ENCODE data around the gene TNFRSF14.

TNFRSF14 gene

DNA sequence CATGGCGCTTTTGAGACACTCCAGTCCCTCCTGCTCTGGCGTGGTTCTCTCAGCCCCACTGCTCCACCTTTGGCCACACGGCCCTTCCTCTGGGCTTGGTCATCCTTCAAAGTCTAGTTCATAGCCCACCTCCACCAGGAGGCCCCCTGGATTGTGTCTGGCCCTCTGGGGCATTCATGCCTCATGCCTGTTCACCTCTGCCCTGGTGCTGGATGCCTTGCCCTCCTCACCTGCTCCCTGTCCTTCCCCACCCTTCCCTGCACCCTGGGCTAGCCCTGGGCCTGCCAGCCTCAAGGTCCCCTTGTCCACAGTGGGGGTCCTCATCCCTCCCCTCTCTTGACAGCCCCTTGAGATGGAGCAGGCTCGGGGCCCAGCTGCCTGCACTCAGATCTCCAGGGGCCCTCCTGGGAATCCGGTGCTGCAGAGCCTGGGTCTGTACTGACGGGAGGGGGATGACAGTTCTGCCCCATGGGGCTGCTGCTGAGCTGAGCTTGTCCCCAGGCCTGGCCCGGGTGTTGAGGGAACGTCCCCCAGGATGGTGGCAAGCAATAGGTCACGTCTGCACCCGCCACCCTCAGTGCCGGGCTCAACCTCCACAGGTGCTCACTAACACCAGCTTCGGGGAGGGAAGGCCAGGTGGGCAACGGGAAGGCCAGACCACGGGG is 48.8 kb downstream of the TNFRSF14 start:
- no peak for DNase-seq

DNA sequence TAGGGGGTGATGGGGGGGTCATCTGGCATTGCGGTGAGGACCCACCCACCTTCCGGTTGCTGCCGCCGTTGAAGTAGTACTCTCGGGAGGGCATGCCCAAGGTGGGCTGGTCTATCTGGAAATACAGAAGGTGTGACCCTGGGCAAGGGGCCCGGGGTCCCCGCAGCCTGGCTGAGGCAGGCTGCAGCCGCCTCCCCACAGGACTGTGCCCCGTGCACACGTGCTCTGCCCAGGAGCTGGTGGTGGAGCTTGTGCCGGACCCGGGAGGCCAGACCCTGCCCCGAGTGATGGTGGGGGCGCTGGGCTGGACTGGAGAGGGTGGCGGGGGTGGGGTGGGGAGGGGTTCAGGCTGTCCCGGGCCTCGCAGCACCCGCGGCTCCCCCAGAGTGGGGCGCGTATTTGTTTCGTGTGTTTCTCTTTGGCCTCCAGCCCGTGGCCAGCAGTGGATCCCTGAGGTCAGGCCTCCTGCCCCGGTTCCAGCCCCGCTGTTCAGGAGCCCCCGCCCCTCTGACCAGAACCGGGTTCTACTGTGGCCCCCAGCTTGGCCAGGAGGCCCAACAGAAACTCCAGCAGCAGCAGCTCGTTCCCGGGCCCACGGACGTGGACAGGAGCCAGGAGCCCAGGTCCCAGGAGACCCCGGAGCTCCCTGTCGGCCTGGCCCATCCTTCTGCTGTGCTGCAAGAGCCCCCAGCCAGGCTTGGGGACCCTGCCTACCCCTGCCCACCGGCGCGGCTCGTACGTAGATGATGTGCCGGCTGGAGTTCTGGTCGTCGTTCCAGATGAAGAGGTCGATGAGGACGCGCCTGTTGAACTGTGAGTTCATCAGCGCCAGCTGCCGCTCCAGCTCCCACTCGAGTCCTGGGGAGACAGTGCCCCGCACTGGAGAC is 49.6 kb downstream of the TNFRSF14 start:
- DNase-seq = no peak

GRCh38 chr1:2606396-2606880 is 50.3 kb downstream of the TNFRSF14 start:
- DNase-seq = no peak

DNA sequence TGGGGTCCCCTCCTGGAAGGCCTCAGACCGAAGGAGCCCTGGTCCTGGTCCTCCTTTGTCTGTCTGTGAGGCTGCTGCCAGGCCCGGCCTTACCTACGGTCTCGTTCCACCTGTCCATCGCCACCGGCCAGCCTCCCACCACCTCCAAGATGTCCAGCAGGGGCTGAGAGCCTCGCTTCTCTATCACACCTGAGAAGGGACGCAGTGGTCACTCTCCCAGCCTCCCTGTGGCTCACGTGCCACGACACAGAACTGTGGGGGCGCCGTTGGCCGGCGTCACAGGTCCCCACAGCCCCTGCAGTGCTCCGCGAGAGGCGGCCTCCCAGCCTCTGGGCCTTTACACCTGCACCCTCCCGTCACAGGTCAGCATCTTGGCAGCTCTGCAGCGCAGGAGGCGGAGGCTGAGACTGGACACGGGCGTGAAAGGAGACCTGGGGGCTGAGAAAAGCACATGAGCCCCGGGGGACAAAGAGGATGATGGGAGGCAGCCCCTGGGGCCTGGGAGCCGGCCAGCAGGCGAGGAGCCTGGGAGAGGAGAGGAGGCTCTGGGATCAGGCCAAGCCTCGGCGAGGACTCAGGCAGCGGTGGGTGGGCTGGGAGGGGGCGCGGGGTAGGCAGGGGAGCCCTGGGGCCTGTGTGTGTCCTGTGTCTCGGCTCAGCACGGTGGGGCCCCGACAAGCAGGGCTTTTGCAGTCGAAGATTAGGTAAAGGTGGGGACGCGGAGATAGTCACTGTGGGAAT is 50.9 kb downstream of the TNFRSF14 start:
- no peak for DNase-seq

- DNase-seq = no peak
Observed at GRCh38 chr1:2607641-2608091, 51.5 kb downstream of the TNFRSF14 start.

DNA sequence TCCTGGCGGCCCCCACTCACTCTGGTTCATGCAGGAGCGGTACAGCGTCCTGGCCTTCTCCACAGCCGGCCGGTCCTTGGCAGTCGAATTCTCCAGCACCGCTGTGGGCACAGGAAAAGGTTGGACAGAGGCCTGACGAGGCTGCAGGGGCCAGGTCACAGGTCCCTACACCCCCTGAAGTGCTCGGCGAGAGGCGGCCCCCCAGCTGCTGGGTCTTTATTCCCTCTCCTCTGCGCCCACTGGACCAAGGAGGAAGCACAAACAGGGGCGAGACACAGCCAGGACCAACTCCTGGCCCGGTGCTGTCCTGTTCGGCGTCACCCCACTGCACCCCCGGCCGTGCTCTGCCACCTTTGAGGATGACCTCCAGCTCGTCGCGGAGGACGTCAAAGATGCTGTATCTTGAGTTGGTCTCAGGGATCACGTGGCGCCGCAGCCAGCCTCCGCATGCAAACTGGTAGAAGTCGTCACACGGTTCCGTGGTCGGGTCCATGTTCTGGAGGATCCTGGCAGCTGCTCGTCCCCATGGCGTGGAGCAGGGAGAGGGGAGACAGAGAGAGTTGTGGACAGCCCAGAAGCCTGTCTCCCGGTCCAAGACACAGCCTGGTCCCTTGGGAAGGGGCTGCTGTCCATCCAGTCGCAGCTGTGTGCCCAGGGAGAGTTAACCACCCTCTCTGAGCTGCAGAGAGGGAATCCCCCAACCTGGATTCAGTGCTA is 53.3 kb downstream of the TNFRSF14 start:
- no peak for DNase-seq

DNA sequence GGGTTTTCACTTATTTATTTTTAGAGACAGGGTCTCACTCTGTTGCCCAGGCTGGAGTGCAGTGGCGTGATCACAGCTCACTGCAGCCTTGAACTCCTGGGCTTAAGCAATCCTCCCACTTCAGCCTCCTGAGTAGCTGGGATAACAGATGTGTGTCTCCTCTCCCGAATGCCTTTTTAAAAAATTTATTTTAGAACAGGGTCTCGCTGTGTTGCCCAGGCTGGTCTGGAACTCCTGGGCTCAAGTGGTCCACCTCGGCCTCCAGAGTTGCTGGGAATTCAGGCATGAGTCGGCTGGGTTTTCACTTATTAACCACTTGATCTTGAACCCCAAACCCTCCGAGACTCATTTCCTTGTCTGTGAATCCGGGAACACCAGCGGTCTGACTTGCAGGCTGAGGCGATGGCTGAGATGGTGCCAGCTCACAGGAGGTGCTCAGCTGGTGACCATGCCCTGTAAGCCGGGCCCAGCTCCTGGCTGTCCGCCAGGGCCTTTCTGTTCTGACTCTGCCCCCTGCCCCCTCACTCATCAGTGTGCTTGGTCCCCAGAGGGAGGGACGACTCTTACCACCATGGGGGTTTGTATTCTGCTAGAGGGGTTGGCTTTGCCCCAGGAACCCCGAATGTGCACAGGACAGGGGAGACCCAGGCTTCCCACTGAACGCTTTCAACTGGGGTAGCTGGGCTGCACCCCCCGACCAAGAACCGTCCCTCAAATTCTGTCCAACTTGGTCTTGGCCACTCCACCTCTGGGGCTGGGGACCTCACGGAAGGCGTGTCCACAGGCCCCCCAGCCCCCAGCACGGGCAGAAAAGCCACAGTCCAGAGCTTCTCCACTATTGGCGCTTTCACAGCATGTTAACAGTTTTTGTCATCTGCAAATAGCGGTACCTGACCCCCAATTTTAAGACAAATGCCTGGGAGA is 54.1 kb downstream of the TNFRSF14 start:
- DNase-seq = no peak

GRCh38 chr1:2611031-2611501 is 54.9 kb downstream of the TNFRSF14 start:
- DNase-seq = no peak

GRCh38 chr1:2611621-2612437 is 55.7 kb downstream of the TNFRSF14 start:
- DNase-seq = no peak

DNA sequence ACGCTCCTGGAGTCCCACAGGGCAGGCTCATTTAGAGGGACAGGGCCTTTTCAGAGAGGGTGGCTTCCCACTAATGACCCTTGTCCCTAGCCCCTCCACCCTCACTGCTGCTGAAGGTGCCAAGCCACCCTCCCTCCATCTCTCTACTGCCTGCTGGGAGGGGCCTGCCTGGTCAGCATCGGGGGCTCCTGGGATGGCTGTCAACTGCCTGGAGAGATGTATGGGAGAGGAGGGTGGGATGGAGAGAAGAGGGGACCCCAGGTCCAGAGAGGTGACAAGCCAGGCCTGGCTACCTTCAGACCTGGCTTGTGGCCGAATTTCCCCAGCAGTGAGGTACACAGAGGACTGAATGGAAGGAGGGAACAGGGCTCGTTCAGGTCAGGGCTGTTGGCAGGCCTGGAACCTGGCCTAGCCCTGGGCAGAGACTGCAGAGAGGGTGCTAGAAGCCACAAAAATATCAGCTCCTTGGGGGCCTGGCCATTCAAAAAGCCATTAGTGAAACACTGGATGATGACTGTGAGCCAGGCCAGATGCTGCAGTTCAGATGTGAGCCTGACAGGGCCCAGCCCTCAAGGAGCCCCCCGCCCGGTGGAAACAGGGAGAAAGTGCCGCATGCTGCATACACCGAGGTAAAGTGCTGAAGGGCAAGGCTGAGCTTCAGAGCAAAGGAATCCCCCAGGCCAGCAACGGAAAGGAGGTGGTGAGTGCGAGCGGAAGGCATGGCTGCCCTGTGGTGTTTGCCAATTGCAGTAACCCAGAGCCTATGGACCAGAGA is 56.6 kb downstream of the TNFRSF14 start:
- DNase-seq = no peak
